Endothelial cell of umbilical vein (primary cell): ENCODE measurements around the gene DPP6. TPM values are rescaled to one million over a fixed set of nuclear protein-coding genes. Genes with fewer than 3 reads are reported as not detected.

ENCODE experiments used
- BruUV-seq: library from RNA; stranded (reverse); fragments of 400-500 nt; replicated peaks from 2 replicates; lab custom pipeline; 2021; lab: Mats Ljungman, UMichigan
- CTCF ChIA-PET: fragments of 300-600, 350-600 bp; sonication (Branson Sonifier 250); formaldehyde crosslinking; loops from one replicate; lab custom pipeline; 2021; ENCODE audit warnings: antibody characterized with exemption, inconsistent platforms; lab: Charles Lee
- POLR2A ChIA-PET: fragments of 300-600, 350-600 bp; sonication (Branson Sonifier 250); formaldehyde crosslinking; loops from one replicate; lab custom pipeline; 2021; ENCODE audit warnings: antibody characterized with exemption, inconsistent platforms; lab: Charles Lee
- DNase-seq: peaks from one replicate; pipeline ENCODE4 v3.0.0-alpha.2; 2011; ENCODE audit warnings: low read depth, low spot score
- FAIRE-seq: peaks from 2 replicates; lab custom pipeline; 2011; peaks lifted over from hg19 to GRCh38; lab: Jason Lieb, UNC
- H2AFZ ChIP-seq: 2 replicates; pipeline ENCODE4 v1.6.0; 2012; ENCODE audit warnings: low read depth, low read length, control low read depth, inconsistent platforms
- H3K27ac ChIP-seq: 2 replicates; pipeline ENCODE4 v1.5.1; 2011; ENCODE audit warnings: low read depth, mild to moderate bottlenecking, control low read depth, low read length, moderate library complexity; ENCODE audit not compliant: insufficient read depth
- H3K27me3 ChIP-seq, 2 experiments: 2 replicates each; pipeline versions ENCODE4 v1.6.0 to v1.6.1; 2011; ENCODE audit warnings: low read length in 2 of 2, mixed read lengths in 1 of 2; ENCODE audit not compliant: control insufficient read depth in 2 of 2, insufficient read depth in 2 of 2
- H3K36me3 ChIP-seq, 2 experiments: 2 replicates in 1 of 2; 3 replicates in 1 of 2; pipeline ENCODE4 v1.5.1; 2011; ENCODE audit warnings: low read length in 2 of 2, mild to moderate bottlenecking in 1 of 2, moderate library complexity in 1 of 2; ENCODE audit not compliant: control insufficient read depth in 2 of 2, insufficient read depth in 2 of 2; ENCODE audit errors: extremely low read depth in 1 of 2
- H3K4me1 ChIP-seq: 3 replicates; pipeline ENCODE4 v1.5.1; 2011; ENCODE audit warnings: mild to moderate bottlenecking, low read length; ENCODE audit not compliant: control insufficient read depth, insufficient read depth; ENCODE audit errors: extremely low read depth
- H3K4me2 ChIP-seq: 2 replicates; pipeline ENCODE4 v1.6.1; 2011; ENCODE audit warnings: low read length, control low read depth, mixed read lengths; ENCODE audit not compliant: insufficient read depth
- H3K4me3 ChIP-seq, 3 experiments: fragments of 200-600 bp in 1 of 3; sonication (generic), shearing (Covaris generic) in 1 of 3; replicated peaks in 1 of 3; 2 replicates each; pipeline ENCODE4 v1.5.1; 2011 to 2016; ENCODE audit warnings: control low read depth in 3 of 3, low read length in 3 of 3, mild to moderate bottlenecking in 2 of 3, inconsistent platforms in 1 of 3, low read depth in 1 of 3, moderate library complexity in 1 of 3; ENCODE audit not compliant: insufficient read depth in 1 of 3
- H3K79me2 ChIP-seq: 2 replicates; pipeline ENCODE4 v1.6.0; 2012; ENCODE audit warnings: low read length, inconsistent platforms; ENCODE audit not compliant: control insufficient read depth, insufficient read depth
- H3K9ac ChIP-seq: replicated peaks from 2 replicates; pipeline ENCODE3; 2011; ENCODE audit warnings: low read length, control low read depth; ENCODE audit not compliant: insufficient read depth; ENCODE audit errors: extremely low read depth
- H3K9me1 ChIP-seq: replicated peaks from 3 replicates; pipeline ENCODE4 v1.6.0; 2011; ENCODE audit warnings: mild to moderate bottlenecking, low read length; ENCODE audit not compliant: control insufficient read depth, insufficient read depth; ENCODE audit errors: extremely low read depth
- H3K9me3 ChIP-seq: replicated peaks from 2 replicates; pipeline ENCODE4 v1.5.1; 2012; ENCODE audit warnings: low read length, inconsistent platforms; ENCODE audit not compliant: control insufficient read depth, insufficient read depth
- H4K20me1 ChIP-seq: replicated peaks from 2 replicates; pipeline ENCODE3; 2011; ENCODE audit warnings: mild to moderate bottlenecking, low read length; ENCODE audit not compliant: control insufficient read depth, insufficient read depth; ENCODE audit errors: extremely low read depth
- CTCF ChIP-seq, 2 donors: IDR thresholded peaks; 1 replicate in 1 of 2; 2 replicates in 1 of 2; pipeline ENCODE4 v1.5.1; 2011; ENCODE audit warnings: low read length in 2 of 2, mild to moderate bottlenecking in 2 of 2, moderate library complexity in 2 of 2, control low read depth in 1 of 2, inconsistent platforms in 1 of 2, low read depth in 1 of 2; ENCODE audit not compliant: insufficient read depth in 1 of 2; ENCODE audit errors: extremely low read depth in 1 of 2
- EZH2 ChIP-seq: IDR thresholded peaks from 2 replicates; pipeline ENCODE4 v1.6.1; 2012; ENCODE audit warnings: borderline replicate concordance, low read depth, mild to moderate bottlenecking, moderate library complexity, low read length, inconsistent platforms; ENCODE audit not compliant: severe bottlenecking
- FOS ChIP-seq: IDR thresholded peaks from 2 replicates; pipeline ENCODE4 v1.6.1; 2011; ENCODE audit warnings: mild to moderate bottlenecking, low read length, moderate library complexity, borderline replicate concordance; ENCODE audit not compliant: insufficient read depth
- GATA2 ChIP-seq: IDR thresholded peaks from 2 replicates; pipeline ENCODE4 v1.7.0; 2011; ENCODE audit warnings: low read depth, mild to moderate bottlenecking, moderate library complexity, mixed read lengths, low read length; ENCODE audit not compliant: insufficient read length, insufficient read depth
- JUN ChIP-seq: IDR thresholded peaks from 2 replicates; pipeline ENCODE4 v1.6.1; 2011; ENCODE audit warnings: borderline replicate concordance, low read depth; ENCODE audit not compliant: insufficient read length, insufficient read depth
- MAX ChIP-seq: IDR thresholded peaks from 2 replicates; pipeline ENCODE4 v1.6.1; 2011; ENCODE audit not compliant: insufficient read depth, insufficient read length
- MYC ChIP-seq: IDR thresholded peaks from one replicate; pipeline ENCODE4 v1.6.1; 2011; ENCODE audit warnings: mild to moderate bottlenecking, low read depth, low read length
- POLR2A ChIP-seq: IDR thresholded peaks from 2 replicates; pipeline ENCODE4 v1.6.1; 2012; ENCODE audit warnings: low read depth, mild to moderate bottlenecking, control low read depth, low read length
- POLR2AphosphoS5 ChIP-seq: IDR thresholded peaks from 2 replicates; pipeline ENCODE4 v1.6.1; 2012; ENCODE audit warnings: low read depth, mild to moderate bottlenecking, control low read depth, low read length, moderate library complexity; ENCODE audit not compliant: insufficient read depth
- dilution Hi-C: fragments of 300-500 bp; cut with MboI; formaldehyde crosslinking; loops from one replicate; pipeline ENCODE4 v1.15.0; 2019; ENCODE audit warnings: low sequenced_read_pairs; ENCODE audit not compliant: extremely low pct_ligation_motif_present
- intact Hi-C: fragments of 100-400 bp; cut with micrococcal nuclease; formaldehyde crosslinking; loops from one replicate; pipeline ENCODE4 v1.10.0; 2022
- polyA plus RNA-seq, 4 experiments: library from polyadenylated mRNA; depleted of rRNA in 3 of 4; stranded (reverse) in 3 of 4; unstranded in 1 of 4; fragments of >200 nt; gene quantifications; 2 replicates each; pipeline versions ENCODE4 v1.2.1 to v1.2.3, GENCODE V29; 2011 to 2012; ENCODE audit warnings: missing spikeins in 1 of 4
- total RNA-seq: library from RNA; stranded (reverse); gene quantifications from 2 replicates; pipeline ENCODE4 v1.2.3, GENCODE V29; 2021

DPP6 gene
- total and polyA plus RNA-seq, 2 donors (not counting 3 experiments of a cell fraction or from before 2014, with no cell fraction given), result not detected

GRCh38 chr7:154748089-154748786, 696.0 kb downstream of the DPP6 start:
- Histone ChIP-seq H3K9me3 (peaks cover 3% of the 10 kb centered on the region), H3K9me1 (no peaks in the 10 kb centered on the region), H3K27me3 (no peaks in the 10 kb centered on the region), H3K36me3 (no peaks in the 10 kb centered on the region), H3K9ac (no peak overlapping the region), H3K4me3 (no peak overlapping the region), H3K4me1 (no peaks in the 10 kb centered on the region), H2AFZ (no peak overlapping the region), H3K27ac (no peak overlapping the region), H3K79me2 (no peaks in the 10 kb centered on the region), H4K20me1 (no peaks in the 10 kb centered on the region), H3K4me2 (no peak overlapping the region)
- FAIRE-seq (no peak), DNase-seq (no peak)
- ChIA-PET POLR2A (no interaction called here), CTCF (no interaction called here)
- no TSS peak for BruUV-seq
- dilution Hi-C loops (no loop called here), intact Hi-C loops (no loop called here)
- TF ChIP-seq MAX (no peak), JUN (no peak)

- peaks cover 3% of the 10 kb centered on the region for H3K9me3 ChIP-seq
- intact Hi-C loops (no loop called here), dilution Hi-C loops (no loop called here)
- no peak overlapping the region for H3K9ac ChIP-seq
- H3K79me2 ChIP-seq, result no peaks in the 10 kb centered on the region
- TF ChIP-seq MAX, result no peak
- TF ChIP-seq EZH2, result no peak
- no peak for TF ChIP-seq POLR2A
- no peak for TF ChIP-seq JUN
- no peak for TF ChIP-seq GATA2
- no peak for TF ChIP-seq POLR2AphosphoS5
- no peak for TF ChIP-seq MYC
- no peak for TF ChIP-seq FOS
- TF ChIP-seq CTCF (IDR thresholded peaks at IDR 0.05; ENCODE audit: extremely low read depth in 1 of 2, insufficient read depth in 1 of 2, low read depth in 1 of 2, low read length in 2 of 2), result no peak
- H3K4me1 ChIP-seq, result no peaks in the 10 kb centered on the region
- no peak overlapping the region for H3K4me3 ChIP-seq
- no peak overlapping the region for H2AFZ ChIP-seq
- no peaks in the 10 kb centered on the region for H4K20me1 ChIP-seq
- FAIRE-seq (no peak), DNase-seq (no peak)
- no peak overlapping the region for H3K4me2 ChIP-seq
- H3K27ac ChIP-seq, result no peak overlapping the region
- ChIA-PET POLR2A (no interaction called here), CTCF (no interaction called here)
- no peaks in the 10 kb centered on the region for H3K27me3 ChIP-seq
- no peaks in the 10 kb centered on the region for H3K36me3 ChIP-seq
- no TSS peak for BruUV-seq
- no peaks in the 10 kb centered on the region for H3K9me1 ChIP-seq
Observed at GRCh38 chr7:154750353-154750801, 698.2 kb downstream of the DPP6 start.
